GM03348 (cell line): ENCODE measurements around the gene TSKU.

Experiments used
- DNase-seq: peaks from one replicate; pipeline ENCODE4 v3.0.0; 2012; ENCODE audit warnings: low spot score

TSKU gene

GRCh38 chr11:76770642-76771445 is 12.3 kb upstream of the TSKU start:
- DNase-seq = peak; percentile 67

GRCh38 chr11:76771446-76772099 is 11.6 kb upstream of the TSKU start:
- DNase-seq = no peak

- DNase-seq = no peak
These were observed 10.9 kb upstream of the TSKU start for GRCh38 chr11:76772100-76772782.

GRCh38 chr11:76772783-76773106 is 10.4 kb upstream of the TSKU start:
- DNase-seq = no peak

GRCh38 chr11:76773921-76774361 is 9.2 kb upstream of the TSKU start:
- DNase-seq = no peak

GRCh38 chr11:76776472-76776871 is 6.7 kb upstream of the TSKU start:
- no peak for DNase-seq

- no peak for DNase-seq
These were observed 5.9 kb upstream of the TSKU start for GRCh38 chr11:76777305-76777704.

GRCh38 chr11:76777876-76778275 is 5.3 kb upstream of the TSKU start:
- DNase-seq = no peak

- DNase-seq = peak; percentile 27
These were observed 4.3 kb upstream of the TSKU start for GRCh38 chr11:76778874-76779273.

- DNase-seq = no peak
These were observed 1.9 kb upstream of the TSKU start for GRCh38 chr11:76781046-76781801.

- DNase-seq = no peak
These were observed 1.2 kb upstream of the TSKU start for GRCh38 chr11:76781807-76782530.

GRCh38 chr11:76782531-76783293 is 444 bp upstream of the TSKU start:
- peak; percentile 95 for DNase-seq

- peak; percentile 84 for DNase-seq
These were observed 999 bp downstream of the TSKU start for GRCh38 chr11:76783896-76784813.

- no peak for DNase-seq
These were observed 2.4 kb downstream of the TSKU start for GRCh38 chr11:76785513-76785912.

GRCh38 chr11:76786016-76786415 is 2.9 kb downstream of the TSKU start:
- DNase-seq = no peak

- DNase-seq = no peak
These were observed 3.4 kb downstream of the TSKU start for GRCh38 chr11:76786441-76787014.

- DNase-seq = no peak
These were observed 4.1 kb downstream of the TSKU start for GRCh38 chr11:76787271-76787670.

- DNase-seq = peak; percentile 53
These were observed 4.9 kb downstream of the TSKU start for GRCh38 chr11:76787911-76788596.
